H1 (cell line): ENCODE results near the gene PAX5. TPM values are rescaled to one million over a fixed set of nuclear protein-coding genes. Genes with fewer than 3 reads are reported as not detected.

Experiments used
- BACH1 ChIP-seq: IDR thresholded peaks from 2 replicates; pipeline ENCODE4 v1.6.1; 2012; ENCODE audit warnings: low read length, improper control_type of control experiment
- CHD7 ChIP-seq: fragments of 300-600 bp; sonication (generic); IDR thresholded peaks from 2 replicates; pipeline ENCODE4 v1.7.1; 2012; ENCODE audit warnings: low read length, moderate library complexity, mild to moderate bottlenecking, inconsistent platforms; ENCODE audit not compliant: insufficient replicate concordance
- CTCF ChIP-seq, 3 experiments: IDR thresholded peaks; 1 replicate in 2 of 3; 2 replicates in 1 of 3; pipeline versions ENCODE4 v1.5.1 to v1.6.1; 2011; ENCODE audit warnings: low read length in 3 of 3, mild to moderate bottlenecking in 3 of 3, inconsistent platforms in 2 of 3, low read depth in 1 of 3, moderate library complexity in 1 of 3; ENCODE audit not compliant: insufficient read depth in 1 of 3; ENCODE audit errors: control extremely low read depth in 1 of 3
- E2F6 ChIP-seq: IDR thresholded peaks from 2 replicates; pipeline ENCODE4 v1.6.1; 2012; ENCODE audit warnings: inconsistent platforms
- JUN ChIP-seq: IDR thresholded peaks from 2 replicates; pipeline ENCODE4 v1.6.1; 2011; ENCODE audit warnings: low read depth, mild to moderate bottlenecking, improper control_type of control experiment, low read length
- MAFK ChIP-seq: IDR thresholded peaks from 2 replicates; pipeline ENCODE4 v1.6.1; 2012; ENCODE audit warnings: low read depth, mild to moderate bottlenecking, improper control_type of control experiment, low read length
- NANOG ChIP-seq: IDR thresholded peaks from 2 replicates; pipeline ENCODE4 v1.6.1; 2011; ENCODE audit warnings: low read length, low read depth, mild to moderate bottlenecking, inconsistent platforms; ENCODE audit not compliant: insufficient read depth, poor library complexity, severe bottlenecking
- RBBP5 ChIP-seq: IDR thresholded peaks from 2 replicates; pipeline ENCODE4 v1.7.1; 2012; ENCODE audit warnings: low read depth, mild to moderate bottlenecking, inconsistent platforms, low read length, moderate library complexity, borderline replicate concordance
- SIRT6 ChIP-seq: IDR thresholded peaks from one replicate; pipeline ENCODE4 v1.7.1; 2012; ENCODE audit warnings: low read length, inconsistent platforms
- polyA plus RNA-seq, 7 experiments: library from polyadenylated mRNA; depleted of rRNA in 3 of 7; stranded (reverse) in 5 of 7; unstranded in 2 of 7; fragments of >200 nt in 5 of 7; fragments of 200-250 nt in 2 of 7; gene quantifications; 1 replicate in 5 of 7; 2 replicates in 1 of 7; 4 replicates in 1 of 7; pipeline versions ENCODE4 v1.2.1 to v1.2.3, GENCODE V29; 2011 to 2013; ENCODE audit warnings: missing spikeins in 2 of 7, mixed read lengths in 2 of 7
- total RNA-seq: library from RNA; stranded (reverse); fragmentation: NEBNext Ultra II Directional; extraction: Animal tissue kit (Norgen Biotek cat#: 25700); gene quantifications from 2 replicates; pipeline ENCODE4 v1.2.1, GENCODE V29; 2021

PAX5 gene
- total and polyA plus RNA-seq, 2 of the 8 experiments (the other 6 are each of a cell fraction or from before 2014, with no cell fraction given) = 0.29 to 0.43 TPM

GRCh38 chr9:36808251-36808650 is 225.8 kb downstream of the PAX5 start (continued):
- TF ChIP-seq CHD7 (no peak), JUN (no peak), BACH1 (no peak), RBBP5 (no peak), SIRT6 (no peak), CTCF (IDR thresholded peaks at IDR 0.05; ENCODE audit: control extremely low read depth in 1 of 3, insufficient read depth in 1 of 3, low read depth in 1 of 3, low read length in 3 of 3) (no peak), NANOG (no peak), E2F6 (no peak), MAFK (no peak)
